GM12891 (cell line): Measurements from ENCODE around the gene CD226.
"Not testable (repeated sequence)": the region's sequence is repeated elsewhere in the genome, so short reads cannot be mapped to it uniquely, and the experiment has no call there.

Experiments used
- DNase-seq: peaks from one replicate; pipeline ENCODE4 v3.0.0; 2011; ENCODE audit warnings: low spot score; ENCODE audit not compliant: insufficient read length
- FAIRE-seq: peaks from 2 replicates; lab custom pipeline; 2011; peaks lifted over from hg19 to GRCh38; lab: Jason Lieb, UNC
- PAX5 ChIP-seq: IDR thresholded peaks from 2 replicates; pipeline ENCODE4 v1.6.1; 2011; ENCODE audit warnings: low read length, moderate library complexity, mild to moderate bottlenecking; ENCODE audit not compliant: insufficient read depth, severe bottlenecking
- POLR2A ChIP-seq: IDR thresholded peaks from 2 replicates; pipeline ENCODE4 v1.6.1; 2011; ENCODE audit warnings: low read depth, low read length, control low read depth
- POLR2AphosphoS5 ChIP-seq: IDR thresholded peaks from 2 replicates; pipeline ENCODE4 v1.6.1; 2011; ENCODE audit warnings: low read depth, low read length, control low read depth
- POU2F2 ChIP-seq: IDR thresholded peaks from 2 replicates; pipeline ENCODE4 v1.6.1; 2011; ENCODE audit warnings: low read depth, mild to moderate bottlenecking, control low read depth, low read length, moderate library complexity
- SPI1 ChIP-seq: IDR thresholded peaks from 2 replicates; pipeline ENCODE4 v1.6.1; 2011; ENCODE audit warnings: low read depth, low read length, control low read depth
- TAF1 ChIP-seq: IDR thresholded peaks from 2 replicates; pipeline ENCODE4 v1.6.1; 2011; ENCODE audit warnings: low read depth, low read length, control low read depth

The CD226 gene

DNA sequence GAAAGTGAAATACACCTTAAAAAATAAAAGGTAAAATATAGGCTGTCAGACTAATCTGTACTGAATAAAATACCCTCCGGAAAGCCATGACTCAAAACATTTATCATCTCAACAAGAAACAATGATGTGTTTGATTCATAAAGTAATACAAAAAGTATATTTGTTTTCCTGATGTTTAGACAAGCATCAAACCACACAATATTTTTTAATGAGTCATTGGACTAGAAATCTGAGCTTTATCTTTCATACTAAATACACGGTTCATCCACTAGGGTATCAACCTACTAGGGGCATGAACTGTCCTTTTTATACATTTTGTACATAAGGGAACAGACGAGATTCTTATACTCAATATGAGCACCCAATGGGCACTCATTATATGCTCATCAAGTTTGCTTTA, 31.3 kb downstream of the CD226 start:
- FAIRE-seq, result peak; percentile 9
- no peak for DNase-seq
- TF ChIP-seq TAF1 (no peak), POLR2A (no peak), POLR2AphosphoS5 (no peak), SPI1 (no peak), POU2F2 (no peak), PAX5 (no peak)

GRCh38 chr18:69908838-69909237, 38.8 kb downstream of the CD226 start:
- no peak for TF ChIP-seq TAF1

GRCh38 chr18:69906765-69907164, 40.9 kb downstream of the CD226 start:
- FAIRE-seq, result no peak
- no peak for DNase-seq
- TF ChIP-seq POU2F2 (no peak), POLR2AphosphoS5 (peak; percentile 57; the same call in 1 of the 2 replicates)

More at GRCh38 chr18:69908838-69909237, 38.8 kb downstream of the CD226 start:
- DNase-seq (no peak), FAIRE-seq (no peak)

DNA sequence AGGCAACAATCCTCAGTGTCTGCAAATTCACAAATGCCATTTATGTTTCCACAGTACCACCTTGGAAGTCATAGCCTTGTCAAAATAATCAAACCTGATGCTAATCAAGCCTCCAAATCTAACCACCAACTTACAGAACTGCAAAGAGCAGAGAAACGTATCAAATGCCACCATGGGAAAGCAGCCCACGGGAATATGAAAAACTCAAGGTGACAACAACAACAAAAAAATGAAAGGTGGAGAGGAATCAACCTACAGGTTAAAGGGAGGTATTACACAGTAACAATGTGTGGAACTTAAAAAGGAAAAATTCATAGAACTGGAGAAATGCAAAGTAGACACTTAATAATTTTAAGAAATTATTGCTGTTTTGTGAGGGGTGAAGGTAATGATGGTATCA, 46.7 kb downstream of the CD226 start:
- TF ChIP-seq TAF1 (no peak), POU2F2 (no peak), SPI1 (no peak), PAX5 (no peak), POLR2A (no peak), POLR2AphosphoS5 (no peak)
- no peak for FAIRE-seq
- DNase-seq, result no peak

DNA sequence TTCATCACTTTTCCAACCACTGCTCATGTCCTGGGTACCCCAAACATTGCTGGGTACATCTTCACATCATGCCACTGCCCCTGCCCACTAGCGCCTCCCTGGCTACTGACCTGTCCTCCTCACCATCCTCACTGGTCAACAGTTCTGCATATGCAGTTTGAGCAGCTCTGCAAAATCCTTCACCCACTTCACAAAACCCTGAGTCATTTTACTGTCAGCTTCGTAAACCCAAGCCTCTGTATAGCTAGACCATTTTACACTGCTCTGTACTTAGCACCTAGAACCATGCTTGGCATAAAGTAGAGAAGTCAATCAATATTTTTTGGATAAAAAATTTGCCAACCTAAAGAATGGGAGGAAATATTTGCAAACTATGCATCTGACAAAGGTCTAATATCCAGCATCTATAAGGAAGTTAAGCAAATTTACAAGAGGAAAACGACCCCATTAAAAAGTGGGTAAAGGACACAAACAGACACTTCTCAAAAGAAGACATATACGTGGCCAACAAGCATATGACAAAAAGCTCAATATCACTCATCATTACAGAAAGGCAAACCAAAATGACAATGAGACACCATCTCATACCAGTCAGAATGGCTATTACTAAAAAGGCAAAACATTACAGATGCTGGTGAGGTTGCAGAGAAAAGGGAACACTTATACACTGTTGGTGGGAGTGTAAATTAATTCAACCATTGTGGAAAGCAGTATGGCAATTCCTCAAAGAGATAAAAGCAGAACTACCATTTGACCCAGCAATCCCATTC, 48.3 kb downstream of the CD226 start:
- DNase-seq, FAIRE-seq: not testable (repeated sequence)

DNA sequence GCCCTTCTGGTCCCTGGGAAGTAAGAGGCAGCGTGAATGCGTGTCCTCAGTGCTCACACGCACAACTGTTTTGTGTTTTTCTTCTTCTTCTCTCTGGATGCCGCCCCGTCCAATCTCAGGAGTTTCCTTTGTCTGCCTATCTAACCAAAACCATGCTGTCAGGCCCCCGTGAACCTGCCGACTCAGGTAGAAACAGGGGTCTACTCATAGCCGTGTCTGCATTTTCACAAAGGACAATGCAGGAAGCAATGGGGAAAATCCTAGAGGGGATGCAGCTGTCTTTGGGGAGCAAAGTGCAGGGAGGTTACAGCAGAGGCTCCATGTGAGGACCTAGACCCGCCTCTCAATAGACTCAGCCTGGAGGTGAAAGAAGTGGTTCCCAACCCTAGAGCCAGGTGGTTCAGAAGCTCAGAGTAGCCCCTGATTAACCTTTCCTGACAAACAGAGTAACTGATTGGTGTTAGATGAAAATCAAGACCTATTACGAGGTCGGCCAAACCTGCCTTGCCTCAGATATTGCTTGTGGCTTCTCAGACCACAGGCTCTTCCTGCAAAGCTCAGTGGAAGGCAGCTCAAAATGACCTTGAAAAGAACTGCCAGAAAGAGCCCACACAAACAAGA, 49.3 kb downstream of the CD226 start:
- FAIRE-seq (peak; percentile 71), DNase-seq (peak; percentile 16)
- TF ChIP-seq POLR2A (no peak), PAX5 (no peak), POLR2AphosphoS5 (0 out of 2 replicates have a peak, but pooled peaks have one; percentile 23)

DNA sequence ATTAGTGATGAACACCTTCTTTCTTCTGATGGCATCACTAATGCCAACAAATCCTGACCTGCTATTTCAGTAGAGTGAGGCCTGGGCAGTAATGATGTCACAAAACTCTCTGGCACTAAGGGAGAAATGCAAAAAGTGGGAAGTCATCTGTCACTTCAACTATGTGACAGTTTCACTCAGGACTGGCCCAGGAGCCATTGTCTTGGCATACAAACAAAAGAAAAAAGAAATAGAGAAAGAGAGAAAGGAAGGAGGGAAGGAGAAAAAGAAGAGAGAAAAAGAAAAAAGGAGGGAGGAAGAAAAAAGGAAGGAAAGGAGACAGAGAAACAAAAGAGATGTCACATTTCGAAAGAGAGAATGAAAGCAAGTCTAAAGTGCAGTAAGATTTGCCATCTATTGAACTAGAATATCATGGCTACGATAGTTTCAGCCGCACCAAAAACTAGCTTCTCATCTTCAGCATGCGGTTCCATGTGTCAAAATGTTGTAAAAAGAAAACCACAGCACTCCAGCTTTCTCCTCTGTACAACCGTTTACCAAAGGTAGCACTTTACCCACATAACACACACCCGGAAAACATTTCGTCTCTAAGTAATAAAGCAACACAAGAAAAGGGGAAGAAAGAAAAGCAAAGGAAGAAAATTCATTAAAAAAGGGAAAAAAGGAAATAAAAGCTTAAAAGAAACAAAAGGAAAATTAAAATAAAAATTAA, 50.1 kb downstream of the CD226 start:
- FAIRE-seq (peak; percentile 88), DNase-seq (peak; percentile 30)
- no peak; the same call in 1 of the 2 replicates for TF ChIP-seq POLR2AphosphoS5
- no peak for TF ChIP-seq PAX5
- no peak for TF ChIP-seq TAF1
- TF ChIP-seq POU2F2, result no peak
- no peak for TF ChIP-seq POLR2A
- TF ChIP-seq SPI1, result no peak

DNA sequence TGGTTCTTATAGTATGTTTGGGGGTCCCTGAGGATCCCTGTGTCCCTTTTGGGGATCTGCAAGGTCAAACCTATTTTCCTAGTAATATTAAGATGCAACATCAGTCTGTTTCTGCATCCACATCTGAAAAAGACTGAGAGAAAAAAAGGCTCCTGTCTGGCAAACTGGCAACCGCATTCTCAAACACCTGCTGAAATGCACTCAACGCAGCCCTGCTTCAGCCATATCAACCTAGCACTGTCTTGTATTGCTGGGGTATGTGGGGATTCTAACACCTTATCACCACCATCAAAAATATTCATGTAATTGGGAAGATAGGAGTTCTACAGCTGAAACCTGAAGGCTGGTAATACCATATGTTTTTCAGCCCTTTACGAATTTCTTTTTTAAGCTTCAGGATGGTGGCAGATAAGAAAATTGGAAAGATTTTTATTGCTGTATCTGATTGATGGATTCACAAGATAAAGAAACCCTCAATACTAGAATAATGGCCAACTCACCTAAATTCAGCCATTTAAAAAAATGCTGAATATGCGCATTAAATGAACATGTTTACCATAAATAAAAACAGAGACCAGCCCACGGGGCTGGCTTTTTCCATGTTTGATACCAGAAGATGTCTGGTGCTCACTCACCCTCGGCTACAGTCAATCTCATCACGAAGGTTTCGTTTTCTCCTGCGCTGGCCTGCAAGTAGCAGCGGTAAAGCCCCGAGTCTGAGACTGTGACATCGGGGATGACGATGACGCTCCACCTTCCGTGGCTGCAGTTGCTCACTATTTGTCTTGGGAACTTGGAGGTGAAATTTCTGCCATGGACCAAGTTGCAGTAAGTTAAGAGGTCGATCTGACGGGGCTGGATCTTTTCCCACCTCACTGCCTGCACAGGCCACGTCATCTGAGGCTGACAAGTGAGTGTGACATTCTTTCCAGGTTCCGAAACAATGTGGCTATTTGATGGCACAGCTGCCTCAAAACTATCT, 52.3 kb downstream of the CD226 start:
- no peak for TF ChIP-seq POU2F2
- no peak for TF ChIP-seq SPI1
- no peak for TF ChIP-seq PAX5
- no peak for TF ChIP-seq TAF1
- no peak for TF ChIP-seq POLR2A
- TF ChIP-seq POLR2AphosphoS5, result no peak
- FAIRE-seq (no peak), DNase-seq (no peak)

GRCh38 chr18:69894467-69894866, 53.2 kb downstream of the CD226 start:
- no peak for TF ChIP-seq SPI1
- no peak for FAIRE-seq
- no peak for DNase-seq

DNA sequence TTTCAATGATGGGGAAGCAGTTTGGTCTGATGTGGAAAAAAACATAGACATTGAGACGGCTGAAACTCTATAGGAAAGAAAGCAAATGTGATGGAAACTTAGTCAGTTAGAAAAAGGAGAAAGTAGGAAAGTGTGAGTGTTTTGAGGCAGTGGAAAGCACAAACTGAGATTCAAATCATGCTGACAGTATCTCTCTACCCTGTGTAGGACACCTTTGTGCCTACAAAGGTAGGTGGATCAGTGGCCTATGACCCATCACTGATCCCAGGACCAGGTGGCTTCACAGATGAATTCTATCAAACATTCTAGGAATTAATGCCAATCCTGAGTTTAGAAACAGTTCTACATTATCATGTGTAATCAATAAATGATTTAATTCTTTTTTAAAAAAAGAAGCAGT, 57.1 kb downstream of the CD226 start:
- no peak for DNase-seq
- TF ChIP-seq TAF1 (no peak), POLR2A (no peak), POLR2AphosphoS5 (no peak), POU2F2 (no peak), SPI1 (no peak), PAX5 (no peak)
- no peak for FAIRE-seq
